Naive thymus-derived CD4-positive, alpha-beta T cell (primary cell): ENCODE results near the gene GRIA1. TPM values are rescaled to one million over a fixed set of nuclear protein-coding genes. Genes with fewer than 3 reads are reported as not detected.

Source experiments
- ATAC-seq: fragments of 150-1000 bp; cut with Tn5 transposase; 2 replicates; pipeline ENCODE4 v1.10.0; 2021; ENCODE audit warnings: mild to moderate bottlenecking, moderate library complexity
- CTCF ChIA-PET: fragments of 350-600 bp; sonication (Branson Sonifier 250); formaldehyde crosslinking; loops from one replicate; lab custom pipeline; 2021; ENCODE audit warnings: antibody characterized with exemption; lab: Charles Lee
- POLR2A ChIA-PET: fragments of 350-600 bp; sonication (Branson Sonifier 250); formaldehyde crosslinking; loops from one replicate; lab custom pipeline; 2021; ENCODE audit warnings: antibody characterized with exemption, inconsistent platforms; lab: Charles Lee
- DNase-seq, 9 donors: peaks; one replicate each; pipeline versions ENCODE4 v3.0.0 to v3.0.0-alpha.2; 2020 to 2022; ENCODE audit warnings: mixed read lengths in 1 of 9
- H3K27ac ChIP-seq: one replicate; pipeline ENCODE4 v1.7.0; 2013; ENCODE audit warnings: mild to moderate bottlenecking, low read depth, low read length, moderate library complexity
- H3K27me3 ChIP-seq, 2 donors: one replicate each; pipeline ENCODE4 v1.7.0; 2013; ENCODE audit warnings: low read length in 2 of 2, mild to moderate bottlenecking in 2 of 2, moderate library complexity in 2 of 2; ENCODE audit not compliant: control insufficient read depth in 2 of 2, insufficient read depth in 2 of 2
- H3K36me3 ChIP-seq, 3 experiments: 1 replicate in 2 of 3; 2 replicates in 1 of 3; pipeline ENCODE4 v1.7.0; 2013; ENCODE audit warnings: low read length in 3 of 3, mild to moderate bottlenecking in 3 of 3, moderate library complexity in 1 of 3; ENCODE audit not compliant: insufficient read depth in 3 of 3, control insufficient read depth in 2 of 3
- H3K4me1 ChIP-seq, 2 donors: one replicate each; pipeline ENCODE4 v1.7.0; 2013; ENCODE audit warnings: low read length in 2 of 2, mild to moderate bottlenecking in 2 of 2, moderate library complexity in 1 of 2; ENCODE audit not compliant: control insufficient read depth in 2 of 2, insufficient read depth in 2 of 2
- H3K4me3 ChIP-seq: 2 replicates; pipeline ENCODE4 v1.7.0; 2013; ENCODE audit warnings: mild to moderate bottlenecking, low read length
- H3K9me3 ChIP-seq, 3 experiments: 1 replicate in 2 of 3; 2 replicates in 1 of 3; pipeline ENCODE4 v1.7.0; 2013; ENCODE audit warnings: low read length in 3 of 3; ENCODE audit not compliant: control insufficient read depth in 2 of 3
- H3K27ac Mint-ChIP-seq, 9 donors: one replicate each; pipeline ENCODE4 v1.8.0; 2020 to 2022; ENCODE audit warnings: mixed read lengths in 9 of 9, mild to moderate bottlenecking in 8 of 9, moderate library complexity in 5 of 9, inconsistent platforms in 2 of 9
- H3K27me3 Mint-ChIP-seq, 5 donors: one replicate each; pipeline ENCODE4 v1.8.0; 2021 to 2022; ENCODE audit warnings: mixed read lengths in 5 of 5, mild to moderate bottlenecking in 1 of 5
- H3K36me3 Mint-ChIP-seq, 5 donors: one replicate each; pipeline ENCODE4 v1.8.0; 2020 to 2022; ENCODE audit warnings: mixed read lengths in 5 of 5, mild to moderate bottlenecking in 3 of 5, inconsistent platforms in 1 of 5
- H3K4me1 Mint-ChIP-seq, 7 donors: one replicate each; pipeline ENCODE4 v1.8.0; 2020 to 2022; ENCODE audit warnings: mixed read lengths in 7 of 7, mild to moderate bottlenecking in 3 of 7, inconsistent platforms in 1 of 7
- H3K4me3 Mint-ChIP-seq, 10 donors: one replicate each; pipeline ENCODE4 v1.8.0; 2020 to 2022; ENCODE audit warnings: mild to moderate bottlenecking in 10 of 10, mixed read lengths in 10 of 10, moderate library complexity in 6 of 10, inconsistent platforms in 2 of 10
- H3K9me3 Mint-ChIP-seq, 11 donors: one replicate each; pipeline ENCODE4 v1.8.0; 2020 to 2022; ENCODE audit warnings: mixed read lengths in 11 of 11, mild to moderate bottlenecking in 4 of 11, inconsistent platforms in 1 of 11, moderate library complexity in 1 of 11
- intact Hi-C, 2 donors: fragments of 100-400 bp; cut with micrococcal nuclease; formaldehyde crosslinking; loops; one replicate each; pipeline ENCODE4 v1.15.1; 2023
- polyA plus RNA-seq, 2 donors: library from polyadenylated mRNA; unstranded; fragments of 300-500 nt; fragmentation: Illumina TruSeq; gene quantifications; one replicate each; pipeline ENCODE4 v1.2.3, GENCODE V29; 2021
- total RNA-seq, 6 experiments: library from RNA in 5 of 6; stranded (reverse) in 5 of 6; gene quantifications; 1 replicate in 5 of 6; 2 replicates in 1 of 6; pipeline ENCODE4 v1.2.3 and lab custom pipeline; 2021 to 2026

The GRIA1 gene
- total and polyA plus RNA-seq, 7 experiments from 2014 or later: not detected

GRCh38 chr5:153624451-153624765, 133.9 kb downstream of the GRIA1 start:
- DNase-seq: no peak
- H3K4me3 ChIP-seq: no peak overlapping the region
- Mint-ChIP-seq H3K36me3 (no peaks in the 10 kb centered on the region), H3K4me3 (no peak overlapping the region), H3K27me3 (peaks cover 0 to 19% (median 4%) of the 10 kb centered on the region in 5 donors), H3K27ac (no peak overlapping the region), H3K4me1 (no peaks in the 10 kb centered on the region), H3K9me3 (peaks cover 0 to 7% (median 0%) of the 10 kb centered on the region in 11 donors)
- CTCF ChIA-PET: no interaction called here
- H3K27me3 ChIP-seq: no peaks in the 10 kb centered on the region
- ATAC-seq: no peak
- H3K27ac ChIP-seq: no peak overlapping the region
- no peaks in the 10 kb centered on the region for H3K4me1 ChIP-seq
- no peaks in the 10 kb centered on the region for H3K36me3 ChIP-seq
- intact Hi-C loops: no loop called here
- POLR2A ChIA-PET: no interaction called here
- no peaks in the 10 kb centered on the region for H3K9me3 ChIP-seq

GRCh38 chr5:153625826-153626354, 135.4 kb downstream of the GRIA1 start:
- H3K4me1 Mint-ChIP-seq: no peaks in the 10 kb centered on the region
- ATAC-seq (no peak), DNase-seq (no peak)
- ChIA-PET POLR2A (no interaction called here), CTCF (no interaction called here)
- Histone ChIP-seq H3K4me3 (no peak overlapping the region), H3K27me3 (no peaks in the 10 kb centered on the region), H3K9me3 (no peaks in the 10 kb centered on the region), H3K36me3 (no peaks in the 10 kb centered on the region), H3K27ac (no peak overlapping the region), H3K4me1 (no peaks in the 10 kb centered on the region)
- H3K9me3 Mint-ChIP-seq: peaks cover 0 to 7% (median 0%) of the 10 kb centered on the region in 11 donors
- intact Hi-C loops: no loop called here
- H3K4me3 Mint-ChIP-seq: no peak overlapping the region
- H3K27ac Mint-ChIP-seq: no peak overlapping the region
- H3K36me3 Mint-ChIP-seq: no peaks in the 10 kb centered on the region
- peaks cover 0 to 14% (median 3%) of the 10 kb centered on the region in 5 donors for H3K27me3 Mint-ChIP-seq

- POLR2A ChIA-PET: no interaction called here
- Mint-ChIP-seq H3K4me3 (no peak overlapping the region), H3K9me3 (peaks cover 0 to 7% (median 0%) of the 10 kb centered on the region in 11 donors), H3K27ac (no peak overlapping the region), H3K27me3 (peaks cover 2 to 17% (median 3%) of the 10 kb centered on the region in 5 donors), H3K36me3 (no peaks in the 10 kb centered on the region), H3K4me1 (no peaks in the 10 kb centered on the region)
- H3K36me3 ChIP-seq: no peaks in the 10 kb centered on the region
- H3K9me3 ChIP-seq: no peaks in the 10 kb centered on the region
- no peak overlapping the region for H3K4me3 ChIP-seq
- no peak overlapping the region for H3K27ac ChIP-seq
- no peaks in the 10 kb centered on the region for H3K4me1 ChIP-seq
- intact Hi-C loops: no loop called here
- CTCF ChIA-PET: no interaction called here
- H3K27me3 ChIP-seq: no peaks in the 10 kb centered on the region
- DNase-seq (no peak), ATAC-seq (no peak)
These were observed 136.4 kb downstream of the GRIA1 start for GRCh38 chr5:153626836-153627235.

GRCh38 chr5:153629027-153629895, 138.8 kb downstream of the GRIA1 start:
- no peak overlapping the region for H3K4me3 Mint-ChIP-seq
- no peaks in the 10 kb centered on the region for H3K9me3 ChIP-seq
- H3K4me1 Mint-ChIP-seq: no peaks in the 10 kb centered on the region
- H3K27ac Mint-ChIP-seq: no peak overlapping the region
- POLR2A ChIA-PET: no interaction called here
- no peaks in the 10 kb centered on the region for H3K36me3 ChIP-seq
- intact Hi-C loops: no loop called here
- no peak for ATAC-seq
- no peaks in the 10 kb centered on the region for H3K4me1 ChIP-seq
- H3K27me3 Mint-ChIP-seq: peaks cover 0 to 15% (median 6%) of the 10 kb centered on the region in 5 donors
- H3K36me3 Mint-ChIP-seq: no peaks in the 10 kb centered on the region
- H3K9me3 Mint-ChIP-seq: peaks cover 0 to 5% (median 0%) of the 10 kb centered on the region in 11 donors
- CTCF ChIA-PET: no interaction called here
- H3K4me3 ChIP-seq: no peak overlapping the region
- H3K27ac ChIP-seq: no peak overlapping the region
- DNase-seq: no peak
- H3K27me3 ChIP-seq: no peaks in the 10 kb centered on the region

- H3K36me3 Mint-ChIP-seq: no peaks in the 10 kb centered on the region
- DNase-seq (no peak), ATAC-seq (no peak)
- POLR2A ChIA-PET: no interaction called here
- Histone ChIP-seq H3K27me3 (no peaks in the 10 kb centered on the region), H3K36me3 (no peaks in the 10 kb centered on the region), H3K4me3 (no peak overlapping the region), H3K9me3 (no peaks in the 10 kb centered on the region), H3K27ac (no peak overlapping the region), H3K4me1 (no peaks in the 10 kb centered on the region)
- H3K4me3 Mint-ChIP-seq: no peak overlapping the region
- peaks cover 0 to 5% (median 0%) of the 10 kb centered on the region in 11 donors for H3K9me3 Mint-ChIP-seq
- intact Hi-C loops: no loop called here
- peaks cover 0 to 7% (median 5%) of the 10 kb centered on the region in 5 donors for H3K27me3 Mint-ChIP-seq
- CTCF ChIA-PET: no interaction called here
- H3K27ac Mint-ChIP-seq: no peak overlapping the region
- H3K4me1 Mint-ChIP-seq: no peaks in the 10 kb centered on the region
These were observed 140.1 kb downstream of the GRIA1 start for GRCh38 chr5:153630546-153630945.

GRCh38 chr5:153632748-153633290, 142.3 kb downstream of the GRIA1 start:
- H3K4me1 Mint-ChIP-seq: no peaks in the 10 kb centered on the region
- H3K27me3 Mint-ChIP-seq: peaks cover 0 to 7% (median 5%) of the 10 kb centered on the region in 5 donors
- no peak overlapping the region for H3K27ac Mint-ChIP-seq
- ChIA-PET CTCF (no interaction called here), POLR2A (no interaction called here)
- Histone ChIP-seq H3K4me3 (no peak overlapping the region), H3K9me3 (no peaks in the 10 kb centered on the region), H3K27me3 (no peaks in the 10 kb centered on the region), H3K36me3 (no peaks in the 10 kb centered on the region), H3K27ac (no peak overlapping the region), H3K4me1 (no peaks in the 10 kb centered on the region)
- no peak for DNase-seq
- no peak for ATAC-seq
- intact Hi-C loops: no loop called here
- no peak overlapping the region for H3K4me3 Mint-ChIP-seq
- peaks cover 0 to 5% (median 0%) of the 10 kb centered on the region in 11 donors for H3K9me3 Mint-ChIP-seq
- H3K36me3 Mint-ChIP-seq: no peaks in the 10 kb centered on the region
